ENCODE results near the gene AHI1. TPM values are rescaled to one million over a fixed set of nuclear protein-coding genes. Genes with fewer than 3 reads are reported as not detected.
A peak's percentile ranks its signal among the peaks of the same experiment; 100 is the strongest.

The AHI1 gene
- total RNA-seq, 1 experiment from 2014 or later, result 11.3 TPM

GRCh38 chr6:135499441-135500340 is 2.2 kb upstream of the AHI1 start:
- H3K36me3 ChIP-seq (ENCODE audit: control insufficient read depth, insufficient read depth, low read length), result no peaks in the 10 kb centered on the region
- no peak overlapping the region for H3K4me3 Mint-ChIP-seq (ENCODE audit: unreplicated experiment)
- no peaks in the 10 kb centered on the region for H3K9me3 Mint-ChIP-seq (ENCODE audit: unreplicated experiment)
- DNase-seq, result no peak
- no TSS peak for BruUV-seq (replicated peaks)
- POLR2A ChIA-PET, result no interaction called here
- no peak for TF ChIP-seq CTCF (IDR thresholded peaks at IDR 0.05; ENCODE audit: insufficient read depth in 1 of 2, low read depth in 1 of 2, low read length in 1 of 2, severe bottlenecking in 1 of 2, unreplicated experiment in 1 of 2)
- no peaks in the 10 kb centered on the region for H3K27me3 ChIP-seq (replicated peaks; ENCODE audit: control insufficient read depth, insufficient read depth, low read length)
- peaks cover 1% of the 10 kb centered on the region for H3K4me1 Mint-ChIP-seq (ENCODE audit: low read depth, unreplicated experiment)
- CTCF ChIA-PET, result no interaction called here
- H3K4me3 ChIP-seq (ENCODE audit: low read depth, low read length), result no peak overlapping the region
- peaks cover 14% of the 10 kb centered on the region for H3K4me1 ChIP-seq
- no peaks in the 10 kb centered on the region for H3K27me3 Mint-ChIP-seq (ENCODE audit: insufficient read depth, unreplicated experiment)
- no peak overlapping the region for H3K27ac Mint-ChIP-seq (ENCODE audit: unreplicated experiment)
- intact Hi-C loops (cut with micrococcal nuclease; ENCODE audit: unreplicated experiment), result no loop called here
- no peaks in the 10 kb centered on the region for H3K9me3 ChIP-seq
- no peaks in the 10 kb centered on the region for H3K36me3 Mint-ChIP-seq (ENCODE audit: insufficient read depth, unreplicated experiment)

GRCh38 chr6:135498185-135498841 is 773 bp upstream of the AHI1 start:
- no peaks in the 10 kb centered on the region for H3K9me3 Mint-ChIP-seq (ENCODE audit: unreplicated experiment)
- ChIA-PET CTCF (interaction anchor here (0.5 to 0.8 kb wide), 2 partner anchors 124 to 1466 kb away, joined by 4 read pairs; no protein-coding TSS in a partner anchor), POLR2A (interaction anchor here (1.0 kb wide), 2 partner anchors 443 to 752 kb away, joined by 3 read pairs; partner anchors contain the start of gene HBS1L)
- H3K4me3 ChIP-seq (ENCODE audit: low read depth, low read length), result peak overlapping the region; percentile 85
- no peaks in the 10 kb centered on the region for H3K4me1 Mint-ChIP-seq (ENCODE audit: low read depth, unreplicated experiment)
- H3K36me3 ChIP-seq (ENCODE audit: control insufficient read depth, insufficient read depth, low read length), result no peaks in the 10 kb centered on the region
- H3K4me3 Mint-ChIP-seq (ENCODE audit: unreplicated experiment), result no peak overlapping the region
- H3K27me3 Mint-ChIP-seq (ENCODE audit: insufficient read depth, unreplicated experiment), result no peaks in the 10 kb centered on the region
- no peak overlapping the region for H3K27ac Mint-ChIP-seq (ENCODE audit: unreplicated experiment)
- intact Hi-C loops (cut with micrococcal nuclease; ENCODE audit: unreplicated experiment), result no loop called here
- H3K36me3 Mint-ChIP-seq (ENCODE audit: insufficient read depth, unreplicated experiment), result no peaks in the 10 kb centered on the region
- 0 out of 2 replicates have a peak, but pooled peaks cover 14% of the 10 kb centered on the region for H3K4me1 ChIP-seq
- H3K27me3 ChIP-seq (replicated peaks; ENCODE audit: control insufficient read depth, insufficient read depth, low read length), result no peaks in the 10 kb centered on the region
- no peaks in the 10 kb centered on the region for H3K9me3 ChIP-seq
- TF ChIP-seq CTCF (IDR thresholded peaks at IDR 0.05; ENCODE audit: insufficient read depth in 1 of 2, low read depth in 1 of 2, low read length in 1 of 2, severe bottlenecking in 1 of 2, unreplicated experiment in 1 of 2), result no peak
- BruUV-seq (replicated peaks), result TSS peak; percentile 69
- DNase-seq, result peak; percentile 67 to 69

- H3K36me3 Mint-ChIP-seq (ENCODE audit: insufficient read depth, unreplicated experiment), result no peaks in the 10 kb centered on the region
- no peak overlapping the region for H3K4me3 Mint-ChIP-seq (ENCODE audit: unreplicated experiment)
- no peaks in the 10 kb centered on the region for H3K4me1 Mint-ChIP-seq (ENCODE audit: low read depth, unreplicated experiment)
- DNase-seq, result no peak
- BruUV-seq (replicated peaks), result TSS peak; percentile 52
- TF ChIP-seq CTCF (IDR thresholded peaks at IDR 0.05; ENCODE audit: insufficient read depth in 1 of 2, low read depth in 1 of 2, low read length in 1 of 2, severe bottlenecking in 1 of 2, unreplicated experiment in 1 of 2), result no peak
- H3K27ac Mint-ChIP-seq (ENCODE audit: unreplicated experiment), result no peak overlapping the region
- H3K9me3 Mint-ChIP-seq (ENCODE audit: unreplicated experiment), result no peaks in the 10 kb centered on the region
- Histone ChIP-seq H3K4me1 (0 out of 2 replicates have a peak, but pooled peaks cover 14% of the 10 kb centered on the region), H3K27me3 (replicated peaks; ENCODE audit: control insufficient read depth, insufficient read depth, low read length) (no peaks in the 10 kb centered on the region), H3K36me3 (ENCODE audit: control insufficient read depth, insufficient read depth, low read length) (no peaks in the 10 kb centered on the region), H3K4me3 (ENCODE audit: low read depth, low read length) (peak overlapping the region; percentile 85), H3K9me3 (no peaks in the 10 kb centered on the region)
- H3K27me3 Mint-ChIP-seq (ENCODE audit: insufficient read depth, unreplicated experiment), result no peaks in the 10 kb centered on the region
- ChIA-PET CTCF (no interaction called here), POLR2A (no interaction called here)
- intact Hi-C loops (cut with micrococcal nuclease; ENCODE audit: unreplicated experiment), result loop anchor here (2.0 kb wide), 1 partner anchor 46 kb away; no protein-coding TSS in a partner anchor
These were observed 634 bp downstream of the AHI1 start for GRCh38 chr6:135496800-135497411.

Measured in Caco-2 (cell line).